ENCODE results near the gene CDK1. TPM values are rescaled to one million over a fixed set of nuclear protein-coding genes. Genes with fewer than 3 reads are reported as not detected.

Gene CDK1
- total RNA-seq, result 10 to 100 TPM; 77.5 to 78.0 TPM

DNA sequence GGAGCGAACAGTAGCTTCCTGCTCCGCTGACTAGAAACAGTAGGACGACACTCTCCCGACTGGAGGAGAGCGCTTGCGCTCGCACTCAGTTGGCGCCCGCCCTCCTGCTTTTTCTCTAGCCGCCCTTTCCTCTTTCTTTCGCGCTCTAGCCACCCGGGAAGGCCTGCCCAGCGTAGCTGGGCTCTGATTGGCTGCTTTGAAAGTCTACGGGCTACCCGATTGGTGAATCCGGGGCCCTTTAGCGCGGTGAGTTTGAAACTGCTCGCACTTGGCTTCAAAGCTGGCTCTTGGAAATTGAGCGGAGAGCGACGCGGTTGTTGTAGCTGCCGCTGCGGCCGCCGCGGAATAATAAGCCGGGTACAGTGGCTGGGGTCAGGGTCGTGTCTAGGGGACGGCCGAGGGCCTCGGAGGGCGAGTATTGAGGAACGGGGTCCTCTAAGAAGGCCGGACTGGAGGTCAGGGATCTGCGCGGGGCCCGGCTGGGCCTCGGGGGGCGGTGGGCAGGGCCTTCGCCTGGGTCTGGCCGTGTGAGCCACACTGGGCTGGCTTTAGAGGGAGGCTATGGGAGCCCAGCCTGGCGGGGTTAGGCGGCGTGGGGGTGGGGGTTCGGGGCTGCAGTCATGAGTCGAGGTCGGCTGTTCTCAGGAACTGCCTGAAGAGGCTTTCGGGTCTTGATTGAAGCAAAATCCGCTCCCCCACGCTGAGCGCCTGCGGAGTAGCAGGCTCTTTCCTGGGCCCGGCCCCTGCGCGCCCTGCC lies at the start of gene CDK1:
TSS of gene CDK1 (plus strand) at position 265 of the 757 bp plus-strand sequence. CDS start 1,688 bp downstream, outside the sequence.
- CTCF ChIA-PET, result no interaction called here
- POLR2A ChIA-PET, result interaction anchor here (0.5 kb wide), 1 partner anchor 1411 kb away, joined by 4 read pairs; no protein-coding TSS in a partner anchor

GRCh38 chr10:60729106-60729505 lies 49.2 kb upstream of the CDK1 start:
- POLR2A ChIA-PET, result no interaction called here

DNA sequence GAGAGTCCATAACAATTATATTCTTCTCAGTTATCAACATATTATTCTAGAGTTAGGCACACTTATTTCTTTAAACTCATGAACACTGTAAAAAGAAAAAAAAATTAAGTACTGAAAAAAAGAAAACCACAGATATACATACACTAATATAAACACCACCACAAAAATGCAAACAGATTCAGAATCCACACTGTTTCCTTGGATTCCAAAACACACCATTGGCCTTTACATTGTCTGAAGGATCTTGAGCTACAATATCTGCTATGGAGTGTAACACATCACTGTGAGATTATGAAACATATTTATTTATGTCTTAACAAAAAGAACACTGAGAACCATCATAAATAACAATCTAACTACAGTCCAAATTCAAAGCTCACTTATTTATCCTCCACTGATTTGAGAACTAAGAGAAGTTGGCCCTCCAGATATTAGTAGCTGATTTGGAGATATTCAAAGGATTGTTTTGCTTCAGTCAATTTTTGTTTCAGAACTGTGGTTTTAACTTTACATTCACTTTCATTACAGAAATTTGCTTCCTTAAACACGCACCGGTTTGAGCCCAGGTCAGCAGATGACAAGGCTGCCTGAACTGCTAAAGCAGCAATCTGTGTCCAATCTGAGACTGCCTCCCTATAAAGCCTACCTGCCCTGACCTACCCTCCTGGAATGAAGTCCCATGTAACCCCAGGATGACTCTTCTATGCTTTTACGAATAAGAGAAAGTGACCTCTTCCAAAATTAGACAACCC lies 47.0 kb upstream of the CDK1 start:
- POLR2A ChIA-PET, result no interaction called here
- CTCF ChIA-PET, result no interaction called here

More at GRCh38 chr10:60729106-60729505, 49.2 kb upstream of the CDK1 start:
- CTCF ChIA-PET, result no interaction called here

GRCh38 chr10:60732198-60732806 lies 46.0 kb upstream of the CDK1 start:
- CTCF ChIA-PET, result no interaction called here
- POLR2A ChIA-PET, result no interaction called here

DNA sequence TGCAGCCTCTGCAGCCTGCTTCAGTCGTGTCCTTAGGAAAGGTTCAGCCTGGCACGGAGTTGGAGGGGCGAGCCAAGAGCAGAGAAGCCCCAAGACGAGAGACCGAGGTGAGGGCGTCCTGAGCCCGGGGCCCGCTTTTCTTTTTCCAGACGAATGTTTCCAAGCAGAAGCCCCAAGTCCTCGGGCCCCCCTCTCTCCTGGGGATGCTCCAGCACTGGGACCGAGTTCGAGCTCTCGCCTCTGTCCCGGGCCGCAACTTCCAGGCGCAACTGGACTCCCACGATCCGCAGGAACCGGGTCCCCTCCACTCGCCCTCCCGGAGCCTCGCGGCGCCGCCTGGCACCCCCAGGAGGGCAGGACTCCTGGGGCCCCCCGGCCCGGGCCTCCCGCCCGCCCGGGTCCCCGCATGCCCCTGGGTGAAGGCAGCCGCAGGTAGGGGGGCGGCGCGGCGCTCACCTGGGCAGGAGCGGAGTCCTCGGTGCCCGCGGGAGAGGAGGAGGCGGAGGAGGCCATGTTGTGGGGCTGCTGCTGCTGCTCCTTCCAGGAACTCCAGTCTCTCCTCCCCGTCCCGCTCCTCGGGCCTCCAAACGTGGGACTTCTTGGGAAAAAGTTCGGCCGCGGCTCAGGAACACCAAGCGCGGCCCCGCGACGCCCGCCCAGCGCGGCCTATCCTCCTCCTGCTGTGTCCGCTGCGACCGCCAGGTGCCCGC lies 45.3 kb upstream of the CDK1 start:
- POLR2A ChIA-PET, result no interaction called here
- CTCF ChIA-PET, result no interaction called here

DNA sequence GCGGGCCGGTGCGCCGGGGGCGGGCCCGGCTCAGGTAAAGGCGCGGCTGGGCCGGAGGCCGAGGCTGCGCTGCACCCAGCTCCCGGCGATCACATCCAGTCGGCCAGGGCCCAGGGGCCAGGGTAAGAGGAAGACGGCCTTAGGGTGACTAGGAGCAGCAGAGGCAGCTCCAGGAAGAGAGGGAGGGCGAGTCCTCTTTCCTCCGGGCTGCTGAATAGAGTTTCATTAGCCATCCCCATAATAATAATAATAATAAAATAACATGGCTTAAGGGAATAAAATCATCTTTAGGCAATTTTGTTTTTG lies 44.8 kb upstream of the CDK1 start:
- ChIA-PET POLR2A (no interaction called here), CTCF (no interaction called here)

- ChIA-PET POLR2A (no interaction called here), CTCF (no interaction called here)
These were observed 44.5 kb upstream of the CDK1 start for GRCh38 chr10:60733826-60734225.

- POLR2A ChIA-PET, result no interaction called here
- CTCF ChIA-PET, result no interaction called here
These were observed 44.1 kb upstream of the CDK1 start for GRCh38 chr10:60734226-60734625.

GRCh38 chr10:60735244-60735643 lies 43.0 kb upstream of the CDK1 start:
- ChIA-PET POLR2A (no interaction called here), CTCF (no interaction called here)

DNA sequence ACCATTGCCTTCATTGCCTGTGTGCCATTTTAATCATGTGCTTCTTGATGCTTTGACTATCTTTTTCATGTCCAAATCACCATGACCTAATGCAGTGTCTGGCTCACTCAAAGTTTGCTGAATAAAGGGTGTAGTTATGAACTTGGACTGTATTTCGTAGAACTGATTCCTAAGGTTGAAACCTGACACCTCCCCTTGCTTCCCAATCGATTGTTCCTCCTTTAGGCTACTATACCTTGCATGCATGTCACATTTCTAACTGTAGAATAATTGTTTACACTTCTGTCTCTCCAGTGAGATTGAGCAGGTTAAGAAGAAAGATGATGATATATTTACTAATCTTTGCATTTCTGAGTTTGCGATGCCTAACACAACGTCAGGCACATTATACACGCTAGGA lies 41.0 kb upstream of the CDK1 start:
- ChIA-PET CTCF (no interaction called here), POLR2A (no interaction called here)

- ChIA-PET CTCF (interaction anchor here (0.5 kb wide), 1 partner anchor 243 kb away, joined by 3 read pairs; no protein-coding TSS in a partner anchor), POLR2A (no interaction called here)
These were observed 38.7 kb upstream of the CDK1 start for GRCh38 chr10:60739558-60739957.

DNA sequence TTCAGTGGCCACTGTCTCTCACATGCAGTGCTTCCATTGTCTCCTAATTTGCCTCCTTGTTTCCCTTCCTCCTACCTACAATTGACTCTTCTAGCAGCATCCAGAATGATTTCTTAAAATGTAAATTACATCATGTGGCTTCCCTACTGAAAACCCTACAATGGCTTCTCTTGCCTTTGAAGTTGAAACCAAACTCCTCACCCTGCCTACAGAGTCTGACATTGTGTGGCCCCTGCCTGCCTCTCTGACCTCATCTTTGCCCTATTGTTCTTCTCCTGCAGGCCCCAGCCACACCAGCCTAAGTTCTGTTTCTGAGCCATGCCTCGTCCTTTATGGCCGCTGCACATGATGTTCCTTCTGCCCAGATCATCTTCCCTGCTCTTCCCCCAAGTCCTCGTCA lies 35.8 kb upstream of the CDK1 start:
- CTCF ChIA-PET, result interaction anchor here (0.6 kb wide), 1 partner anchor 570 kb away, joined by 3 read pairs; no protein-coding TSS in a partner anchor
- POLR2A ChIA-PET, result no interaction called here

DNA sequence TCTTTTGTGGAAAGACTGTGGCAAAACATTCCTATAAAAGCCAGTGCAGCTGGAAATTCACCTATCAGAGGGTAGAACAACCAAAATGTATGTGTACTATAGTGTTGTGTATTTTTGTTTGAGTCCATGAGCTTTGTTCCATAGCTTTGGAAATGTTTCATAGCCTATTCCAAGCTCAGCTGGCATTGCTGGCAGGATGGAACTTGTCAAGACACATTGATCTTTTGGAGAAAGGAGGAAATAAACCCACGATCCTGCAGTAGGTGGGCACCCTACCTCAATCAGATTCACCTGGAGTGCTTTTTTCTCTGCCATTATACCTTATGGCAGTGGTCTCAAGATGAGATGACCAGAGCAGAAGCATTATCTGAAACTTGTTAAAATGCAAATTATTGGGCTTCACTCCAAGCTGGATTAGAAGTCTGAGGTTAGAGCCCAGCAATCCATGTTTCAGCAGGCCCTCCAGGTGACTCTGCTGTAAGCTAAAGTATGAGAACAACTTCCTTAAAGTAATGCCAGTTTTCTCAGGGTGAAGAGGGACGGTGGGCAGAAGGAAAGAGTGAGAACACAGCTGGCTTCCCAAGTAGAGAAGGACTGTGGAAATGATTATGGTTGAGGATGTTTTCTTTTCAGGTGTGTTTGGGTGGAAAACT lies 30.3 kb upstream of the CDK1 start:
- POLR2A ChIA-PET, result no interaction called here
- CTCF ChIA-PET, result no interaction called here

DNA sequence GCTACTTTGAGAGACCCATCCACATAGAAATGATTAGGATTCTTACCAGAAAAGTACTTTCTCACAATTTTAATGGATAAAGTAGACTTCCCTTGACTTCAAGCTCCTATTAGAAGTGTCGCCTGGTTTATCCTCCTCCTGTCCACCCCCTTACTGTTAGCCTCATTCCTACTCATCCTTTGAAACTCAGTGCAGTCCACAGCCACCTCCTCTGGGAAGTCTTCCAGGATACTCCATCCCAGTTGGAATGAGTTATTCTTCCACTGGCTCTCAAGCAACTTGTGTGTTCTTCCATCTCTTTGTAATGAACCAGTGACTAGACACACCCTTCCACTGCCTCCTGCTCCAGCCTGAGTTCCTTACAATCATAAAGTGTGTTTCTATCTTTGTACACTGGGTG lies 25.1 kb upstream of the CDK1 start:
- ChIA-PET POLR2A (no interaction called here), CTCF (no interaction called here)

- ChIA-PET POLR2A (no interaction called here), CTCF (no interaction called here)
These were observed 24.5 kb upstream of the CDK1 start for GRCh38 chr10:60753817-60754216.

DNA sequence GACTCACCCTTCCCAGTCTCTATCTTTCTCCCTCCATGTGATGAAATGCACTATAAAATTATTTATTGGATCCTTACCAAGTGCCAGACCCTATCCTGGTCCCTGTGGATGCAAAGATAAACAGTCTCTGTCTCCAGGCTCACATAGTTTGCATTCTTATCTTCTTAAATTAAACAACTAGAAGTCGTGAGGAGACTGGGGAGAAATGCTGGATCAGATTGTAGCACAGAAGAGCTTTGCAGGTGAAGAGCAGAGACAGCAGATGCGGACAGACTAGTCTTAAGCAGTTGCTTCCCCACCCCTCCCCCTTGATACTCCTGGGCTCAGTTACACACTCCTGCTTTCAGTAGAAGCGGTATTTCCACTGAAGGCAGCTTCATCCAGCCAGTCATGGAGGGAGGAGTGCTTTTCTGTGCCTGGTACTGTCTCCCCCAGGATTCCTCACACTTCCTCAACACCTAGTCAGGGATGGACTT lies 20.8 kb upstream of the CDK1 start:
- ChIA-PET POLR2A (no interaction called here), CTCF (no interaction called here)

GRCh38 chr10:60759181-60759580 lies 19.1 kb upstream of the CDK1 start:
- CTCF ChIA-PET, result no interaction called here
- POLR2A ChIA-PET, result no interaction called here

DNA sequence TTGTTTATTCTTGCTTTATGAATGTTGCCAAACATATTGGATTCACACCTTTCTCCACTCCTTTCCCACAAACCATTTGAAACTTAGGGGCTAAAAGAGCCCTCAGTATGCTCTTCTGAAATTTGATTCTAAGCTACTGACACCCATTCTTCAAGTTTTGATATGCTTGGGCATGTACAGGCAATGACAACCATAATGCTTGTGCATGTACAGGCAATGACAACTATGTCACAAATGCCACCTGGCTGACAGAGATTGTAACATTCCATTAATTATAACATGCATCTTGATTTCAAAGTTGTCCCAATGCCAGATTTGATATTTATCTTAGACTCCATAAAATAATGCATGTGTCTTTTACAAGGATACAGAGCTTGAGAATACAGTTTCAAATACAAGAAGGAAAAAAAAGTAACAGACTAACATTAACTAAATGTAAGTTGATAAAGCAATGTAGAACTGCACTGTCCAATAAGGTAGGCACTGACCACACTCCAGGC lies 17.5 kb upstream of the CDK1 start:
- CTCF ChIA-PET, result no interaction called here
- POLR2A ChIA-PET, result no interaction called here

GRCh38 chr10:60762554-60762953 lies 15.7 kb upstream of the CDK1 start:
- ChIA-PET CTCF (no interaction called here), POLR2A (no interaction called here)

DNA sequence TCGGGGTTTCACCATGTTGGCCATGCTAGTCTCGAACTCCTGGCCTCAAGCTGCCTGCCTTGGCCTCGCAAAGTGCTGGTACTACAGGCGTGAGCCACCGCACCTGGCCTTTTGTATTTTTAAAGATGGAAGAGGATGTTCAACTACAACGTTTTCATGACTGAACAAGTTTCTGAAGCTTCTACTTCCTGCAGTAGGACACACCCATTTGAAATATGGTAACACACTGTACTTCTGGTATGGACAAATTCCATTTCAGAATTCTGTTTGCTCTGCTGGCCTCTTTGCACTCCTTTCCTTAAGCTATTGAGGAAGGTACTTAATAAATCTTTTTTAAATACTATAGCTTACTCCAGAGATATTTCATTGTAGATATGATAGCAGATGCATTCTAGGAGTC lies 10.9 kb upstream of the CDK1 start:
- POLR2A ChIA-PET, result no interaction called here
- CTCF ChIA-PET, result no interaction called here
